Cardiac fibroblast (primary cell): ENCODE measurements around the gene ACVRL1.

Experiments
- DNase-seq, 2 donors: peaks; one replicate each; pipeline versions ENCODE4 v3.0.0 to v3.0.0-alpha.2; 2010; ENCODE audit warnings: low read depth in 2 of 2
- H3K4me3 ChIP-seq, 2 donors: replicated peaks in 1 of 2; 1 replicate in 1 of 2; 2 replicates in 1 of 2; pipeline ENCODE4 v1.5.1; 2011; ENCODE audit warnings: low read depth in 2 of 2, low read length in 2 of 2, mild to moderate bottlenecking in 2 of 2, moderate library complexity in 1 of 2
- TF ChIP-seq, protein P1 (sequence below): IDR thresholded peaks from one replicate; pipeline ENCODE4 v1.5.1; 2011; ENCODE audit warnings: low read depth, mild to moderate bottlenecking, low read length, inconsistent platforms

The ACVRL1 gene

DNA sequence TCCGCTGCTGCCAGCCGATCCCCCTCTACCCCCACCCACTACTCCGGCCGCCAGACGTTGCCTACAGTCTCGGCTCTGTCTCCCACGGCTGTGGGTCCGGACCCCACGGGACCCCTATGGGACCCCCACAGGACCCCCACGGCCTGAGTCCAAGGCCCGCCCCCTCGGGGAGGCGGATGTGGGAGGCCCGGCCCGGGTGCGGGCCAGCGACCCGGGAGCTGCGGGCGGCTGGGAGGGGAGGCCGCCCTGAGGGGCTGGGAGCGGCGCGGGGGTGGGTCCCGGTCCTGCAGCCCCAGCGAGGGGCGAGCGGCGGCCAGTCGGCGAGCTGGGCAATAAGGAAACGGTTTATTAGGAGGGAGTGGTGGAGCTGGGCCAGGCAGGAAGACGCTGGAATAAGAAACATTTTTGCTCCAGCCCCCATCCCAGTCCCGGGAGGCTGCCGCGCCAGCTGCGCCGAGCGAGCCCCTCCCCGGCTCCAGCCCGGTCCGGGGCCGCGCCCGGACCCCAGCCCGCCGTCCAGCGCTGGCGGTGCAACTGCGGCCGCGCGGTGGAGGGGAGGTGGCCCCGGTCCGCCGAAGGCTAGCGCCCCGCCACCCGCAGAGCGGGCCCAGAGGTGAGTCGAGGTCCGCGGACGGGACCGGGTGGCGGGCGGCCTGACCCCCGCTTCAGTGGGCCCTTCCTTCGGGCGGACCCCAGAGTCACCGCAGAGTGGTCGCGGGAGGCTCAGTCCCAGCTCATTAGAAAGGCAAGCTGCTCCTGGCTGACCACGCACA is at the start of gene ACVRL1:
Gene ACVRL1, plus strand, starts transcription at position 422 of the 773 bp plus-strand sequence. CDS start 4,971 bp downstream, outside the sequence.
- TF ChIP-seq, protein P1, sequence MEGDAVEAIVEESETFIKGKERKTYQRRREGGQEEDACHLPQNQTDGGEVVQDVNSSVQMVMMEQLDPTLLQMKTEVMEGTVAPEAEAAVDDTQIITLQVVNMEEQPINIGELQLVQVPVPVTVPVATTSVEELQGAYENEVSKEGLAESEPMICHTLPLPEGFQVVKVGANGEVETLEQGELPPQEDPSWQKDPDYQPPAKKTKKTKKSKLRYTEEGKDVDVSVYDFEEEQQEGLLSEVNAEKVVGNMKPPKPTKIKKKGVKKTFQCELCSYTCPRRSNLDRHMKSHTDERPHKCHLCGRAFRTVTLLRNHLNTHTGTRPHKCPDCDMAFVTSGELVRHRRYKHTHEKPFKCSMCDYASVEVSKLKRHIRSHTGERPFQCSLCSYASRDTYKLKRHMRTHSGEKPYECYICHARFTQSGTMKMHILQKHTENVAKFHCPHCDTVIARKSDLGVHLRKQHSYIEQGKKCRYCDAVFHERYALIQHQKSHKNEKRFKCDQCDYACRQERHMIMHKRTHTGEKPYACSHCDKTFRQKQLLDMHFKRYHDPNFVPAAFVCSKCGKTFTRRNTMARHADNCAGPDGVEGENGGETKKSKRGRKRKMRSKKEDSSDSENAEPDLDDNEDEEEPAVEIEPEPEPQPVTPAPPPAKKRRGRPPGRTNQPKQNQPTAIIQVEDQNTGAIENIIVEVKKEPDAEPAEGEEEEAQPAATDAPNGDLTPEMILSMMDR: no peak
- DNase-seq: peak in 1 of 2 donors; percentile 60
- peak within 1 kb of the TSS; percentile 55 to 62 for H3K4me3 ChIP-seq

DNA sequence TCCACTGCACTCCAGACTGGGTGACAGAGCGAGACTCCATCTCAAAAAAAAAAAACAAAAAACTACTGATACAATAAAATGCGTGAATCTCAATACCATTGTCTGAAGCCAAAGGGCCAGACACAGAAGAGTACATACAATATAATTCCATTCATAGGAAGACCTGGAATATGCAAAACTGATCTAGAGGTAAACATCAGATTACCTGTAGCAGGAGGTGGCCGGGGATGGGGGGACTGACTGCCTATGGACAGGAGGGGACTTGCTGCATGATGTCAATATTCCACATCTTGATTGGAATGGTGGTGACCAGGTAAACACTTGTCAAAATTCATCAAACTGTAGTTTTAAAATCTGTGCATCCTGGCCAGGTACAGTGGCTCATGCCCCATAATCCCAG is 46.3 kb upstream of the ACVRL1 start:
- TF ChIP-seq, protein P1: no peak
- no peak for DNase-seq
- no peak overlapping the region for H3K4me3 ChIP-seq

DNA sequence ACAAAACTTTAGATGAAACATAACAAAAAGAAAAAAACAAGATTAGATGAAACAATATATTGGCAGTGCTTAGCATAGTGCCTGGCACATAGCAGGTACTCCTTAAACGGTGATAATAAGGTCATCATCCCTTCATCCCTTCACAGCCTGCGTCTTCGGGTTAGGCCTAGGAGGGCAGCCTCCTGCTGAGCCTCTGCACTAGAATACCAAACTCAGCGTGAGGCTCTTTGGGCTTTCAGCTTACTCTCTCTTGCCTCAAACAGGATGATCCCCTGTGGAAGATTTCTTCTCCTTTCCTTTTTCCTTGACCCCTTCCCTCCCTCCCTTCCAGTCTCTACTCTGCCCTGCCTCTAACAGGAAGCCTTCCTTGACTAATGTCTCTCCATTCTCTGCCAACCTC is 44.4 kb upstream of the ACVRL1 start:
- no peak overlapping the region for H3K4me3 ChIP-seq
- TF ChIP-seq, protein P1: no peak
- DNase-seq: no peak

DNA sequence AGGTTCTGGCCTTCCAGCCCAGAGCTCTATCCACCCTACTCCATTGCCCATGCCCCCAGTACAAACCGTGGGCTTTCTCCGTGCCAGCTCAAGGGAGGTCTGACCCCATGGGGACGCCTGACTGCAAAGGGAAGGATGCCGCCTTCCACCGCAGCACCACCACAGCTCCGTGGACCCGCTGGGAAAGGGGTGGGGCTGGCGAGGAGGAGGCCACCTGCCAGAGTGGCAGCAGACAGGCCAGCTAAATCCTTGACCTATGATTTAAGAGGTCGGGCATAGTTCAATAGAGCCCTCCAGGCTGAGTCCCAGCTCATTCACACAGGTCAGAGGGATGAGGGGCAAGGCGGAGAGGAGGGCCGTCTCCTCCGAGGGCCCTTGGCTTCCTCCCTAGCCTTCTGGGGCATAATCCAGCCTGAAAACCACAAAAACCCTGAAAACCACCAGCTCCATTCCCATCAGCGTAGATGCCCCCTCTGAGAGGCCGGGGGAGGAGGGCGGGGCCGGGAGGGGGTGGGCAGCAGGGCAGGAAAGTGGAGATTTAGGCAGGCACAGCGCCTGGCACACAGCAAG is 43.9 kb upstream of the ACVRL1 start:
- H3K4me3 ChIP-seq: no peak overlapping the region
- no peak for DNase-seq

DNA sequence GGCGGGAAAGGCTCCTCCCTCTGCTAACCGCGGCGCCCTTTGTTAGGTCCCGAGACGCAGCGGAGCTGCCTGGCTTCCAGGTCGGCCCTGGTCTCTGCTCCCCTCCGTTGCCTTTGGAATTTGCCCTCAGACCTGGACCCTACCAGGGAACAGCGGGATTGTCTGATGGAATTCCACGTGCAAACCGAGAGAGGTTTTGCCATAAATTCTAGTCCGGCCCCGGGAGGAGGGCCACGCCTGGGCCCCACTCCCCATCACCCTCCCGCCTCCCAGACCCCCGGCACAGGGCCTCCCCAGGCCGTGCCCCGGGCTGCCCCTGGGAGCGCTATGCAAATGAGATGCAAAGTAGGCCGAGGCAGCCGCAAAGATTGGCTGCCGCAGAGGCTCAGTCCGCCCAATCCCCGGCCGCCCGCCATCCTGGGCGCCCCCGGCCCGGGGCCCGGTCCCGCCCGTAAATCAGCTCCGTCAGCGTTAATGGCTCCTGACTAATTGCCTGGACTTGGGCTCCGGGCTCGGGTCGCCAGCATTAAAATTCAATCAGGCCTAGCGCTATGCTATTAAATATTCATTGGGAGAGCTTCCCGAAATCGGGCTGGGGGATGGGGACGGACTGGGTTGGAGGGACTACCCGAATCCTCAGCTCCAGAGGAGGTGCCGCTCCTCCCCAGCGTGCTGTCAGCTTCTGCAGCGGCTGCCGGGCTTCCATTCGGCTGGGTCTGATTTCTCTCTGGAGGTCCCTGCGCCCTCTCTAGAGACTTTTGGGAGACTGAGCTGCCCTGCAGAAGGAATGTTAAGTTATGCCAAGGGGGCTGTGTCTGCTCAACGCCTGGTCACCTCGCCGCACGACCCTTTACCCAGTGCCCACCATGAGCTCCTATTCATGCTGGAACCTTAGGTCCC is 43.1 kb upstream of the ACVRL1 start:
- H3K4me3 ChIP-seq: peak overlapping the region in 1 of 2 donors; percentile 22
- DNase-seq: peak in 1 of 2 donors; percentile 11
- TF ChIP-seq, protein P1: no peak

More for the DNA sequence above, 43.9 kb upstream of the ACVRL1 start:
- TF ChIP-seq, protein P1: no peak

DNA sequence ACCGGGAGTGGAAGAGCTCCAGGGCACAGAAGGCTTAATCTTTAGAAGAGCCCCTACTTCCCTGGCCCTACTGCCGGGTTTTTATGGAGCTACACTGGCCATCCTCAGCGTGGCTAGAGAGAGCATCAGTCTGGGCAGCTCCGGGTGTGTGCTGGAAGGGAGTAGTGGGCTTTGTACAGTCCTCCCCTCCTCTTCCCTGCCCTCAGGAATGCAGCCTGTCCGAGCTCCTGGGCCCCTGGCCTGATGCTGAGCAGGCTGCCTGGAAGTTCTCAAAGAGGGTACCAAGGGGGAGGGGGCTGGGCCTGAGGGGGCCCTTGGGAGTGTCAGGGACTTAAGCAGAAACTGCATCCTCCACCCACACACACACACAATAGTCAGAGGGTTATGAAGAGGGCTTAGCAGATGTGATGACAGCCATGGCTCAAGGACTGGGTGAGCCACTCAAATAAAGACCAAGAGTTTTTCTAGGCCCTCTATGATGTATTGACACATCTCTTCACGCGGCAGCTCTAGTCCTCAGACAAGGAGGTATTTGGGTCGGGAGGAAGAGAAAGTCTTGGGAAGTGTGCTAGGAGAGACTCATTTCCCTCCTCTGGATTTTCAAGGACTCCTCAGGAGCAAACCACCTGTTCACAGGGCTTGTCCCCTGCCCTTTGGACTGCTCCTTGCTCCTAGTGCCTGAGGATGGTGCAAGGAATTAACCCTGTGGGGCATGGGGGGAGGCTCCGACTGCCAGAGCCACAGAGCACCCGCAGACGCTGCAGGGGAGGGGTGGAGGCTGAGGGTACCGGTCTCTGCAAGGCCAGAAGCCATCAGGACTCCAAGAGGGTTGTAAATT is 42.3 kb upstream of the ACVRL1 start:
- TF ChIP-seq, protein P1: no peak
- no peak overlapping the region for H3K4me3 ChIP-seq
- DNase-seq: peak in 1 of 2 donors; percentile 45
